Adrenal gland (tissue), 12 donors: ENCODE results near the gene MARCHF3. TPM values are rescaled to one million over a fixed set of nuclear protein-coding genes. Genes with fewer than 3 reads are reported as not detected.

ENCODE experiments used
- DNase-seq, 7 donors: peaks; one replicate each; pipeline ENCODE4 v3.0.0-alpha.2; 2019 to 2020
- H3K27ac ChIP-seq, 5 donors: fragments of 200-600 bp; sonication (generic) in 4 of 5; 1 replicate in 3 of 5; 2 replicates in 2 of 5; pipeline versions ENCODE4 v1.5.1 to v1.8.0; 2016 to 2020; ENCODE audit warnings: mild to moderate bottlenecking in 1 of 5
- H3K27me3 ChIP-seq: fragments of 200-600 bp; 2 replicates; pipeline ENCODE4 v1.8.0; 2021
- H3K36me3 ChIP-seq, 2 donors: fragments of 200-600 bp; replicated peaks in 1 of 2; 1 replicate in 1 of 2; 2 replicates in 1 of 2; pipeline versions ENCODE4 v1.5.1 to v1.8.0; 2018 to 2022
- H3K4me1 ChIP-seq, 2 donors: fragments of 200-600 bp; replicated peaks in 1 of 2; 1 replicate in 1 of 2; 2 replicates in 1 of 2; pipeline versions ENCODE4 v1.5.1 to v1.8.0; 2018 to 2021
- H3K4me3 ChIP-seq, 4 donors: fragments of 200-600 bp; sonication (generic) in 3 of 4; one replicate each; pipeline ENCODE4 v1.5.1; 2016 to 2018
- H3K9me3 ChIP-seq, 3 donors: fragments of 200-600 bp; sonication (generic) in 1 of 3; replicated peaks in 1 of 3; 1 replicate in 2 of 3; 2 replicates in 1 of 3; pipeline versions ENCODE4 v1.5.1 to v1.8.0; 2016 to 2021
- POLR2A ChIP-seq, 2 donors: fragments of 450-650 bp; IDR thresholded peaks; one replicate each; pipeline ENCODE4 v1.6.1; 2017; ENCODE audit warnings: antibody characterized with exemption in 2 of 2, mild to moderate bottlenecking in 2 of 2, moderate library complexity in 1 of 2
- WGBS, 4 donors: extraction: QIAGEN DNeasy Blood & Tissue Kit in 2 of 4; methylation state at CpG; one replicate each; pipeline versions ENCODE4 v1.1.5 to v1.1.7; 2013 to 2017; 5-methylcytosine and 5-hydroxymethylcytosine counted together
- intact Hi-C, 2 donors: fragments of 100-400 bp; cut with DNase I; formaldehyde crosslinking; loops; one replicate each; pipeline versions ENCODE4 v1.14.1 to v1.15.0; 2022 to 2023
- polyA plus RNA-seq, 3 donors: library from polyadenylated mRNA; stranded (reverse); fragments of 200-250 nt in 2 of 3; fragments of 350-450 nt in 1 of 3; fragmentation: Illumina TruSeq in 1 of 3; extraction: RNeasy Lipid Tissue Mini Kit (QIAGEN cat#74804) in 1 of 3; gene quantifications; one replicate each; pipeline ENCODE4 v1.2.3, GENCODE V29; 2013 to 2014
- total RNA-seq, 9 donors: library from RNA; depleted of rRNA in 4 of 9; stranded (reverse); fragments of >200 nt in 4 of 9; fragments of 120-200 nt in 1 of 9; fragmentation: NEBNext Ultra II Directional in 1 of 9; extraction: Animal tissue kit (Norgen Biotek cat#: 25700) in 1 of 9; gene quantifications; one replicate each; pipeline versions ENCODE4 v1.1.0 to v1.2.4, GENCODE V29; 2013 to 2023
- TF ChIP-seq, protein P1 (sequence below), 6 experiments: fragments of 450-650 bp in 4 of 6; fragments of 200-600 bp in 2 of 6; sonication (generic) in 1 of 6; IDR thresholded peaks; 1 replicate in 5 of 6; 2 replicates in 1 of 6; pipeline versions ENCODE4 v1.5.1 to v1.8.0; 2016 to 2021; ENCODE audit warnings: antibody characterized with exemption in 6 of 6, mild to moderate bottlenecking in 2 of 6, moderate library complexity in 1 of 6
- donor health status: healthy with polysubstance abuse.
- donor health status: Bipolar disorder and iron deficiency.
- donor health status: DM: yes; HTN: yes; CAD: no.
- donor health status: DM: no; HTN: no; CAD: no.
- donor health status: DM: no; HTN: no; CAD: no.
- donor health status: DM: yes; HTN: yes; CAD: no.

The MARCHF3 gene
- total and polyA plus RNA-seq, 12 donors = 3.9 to 48.9 (median 12.2) TPM

DNA sequence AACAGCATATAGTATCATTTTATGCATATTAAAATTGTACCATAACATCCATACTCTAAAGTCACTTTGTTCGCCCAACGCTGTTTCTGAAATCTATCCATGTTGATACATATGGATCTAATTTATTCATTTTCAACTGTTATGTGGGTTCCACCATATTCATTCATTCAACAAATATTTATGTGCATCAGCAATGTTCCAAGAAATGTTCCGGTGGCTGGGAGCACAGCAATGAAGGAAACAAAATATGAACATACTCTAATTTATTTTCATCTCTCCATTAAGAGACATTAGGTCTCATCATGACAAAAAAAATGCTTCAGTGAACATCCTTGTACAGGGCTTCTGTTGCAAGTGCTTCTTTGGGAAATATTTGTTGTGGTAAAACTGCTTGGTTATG lies 75.4 kb downstream of the MARCHF3 start:
- H3K27ac ChIP-seq = no peak overlapping the region
- DNase-seq = no peak
- H3K36me3 ChIP-seq = no peaks in the 10 kb centered on the region
- no peak overlapping the region for H3K4me3 ChIP-seq
- TF ChIP-seq, protein P1, sequence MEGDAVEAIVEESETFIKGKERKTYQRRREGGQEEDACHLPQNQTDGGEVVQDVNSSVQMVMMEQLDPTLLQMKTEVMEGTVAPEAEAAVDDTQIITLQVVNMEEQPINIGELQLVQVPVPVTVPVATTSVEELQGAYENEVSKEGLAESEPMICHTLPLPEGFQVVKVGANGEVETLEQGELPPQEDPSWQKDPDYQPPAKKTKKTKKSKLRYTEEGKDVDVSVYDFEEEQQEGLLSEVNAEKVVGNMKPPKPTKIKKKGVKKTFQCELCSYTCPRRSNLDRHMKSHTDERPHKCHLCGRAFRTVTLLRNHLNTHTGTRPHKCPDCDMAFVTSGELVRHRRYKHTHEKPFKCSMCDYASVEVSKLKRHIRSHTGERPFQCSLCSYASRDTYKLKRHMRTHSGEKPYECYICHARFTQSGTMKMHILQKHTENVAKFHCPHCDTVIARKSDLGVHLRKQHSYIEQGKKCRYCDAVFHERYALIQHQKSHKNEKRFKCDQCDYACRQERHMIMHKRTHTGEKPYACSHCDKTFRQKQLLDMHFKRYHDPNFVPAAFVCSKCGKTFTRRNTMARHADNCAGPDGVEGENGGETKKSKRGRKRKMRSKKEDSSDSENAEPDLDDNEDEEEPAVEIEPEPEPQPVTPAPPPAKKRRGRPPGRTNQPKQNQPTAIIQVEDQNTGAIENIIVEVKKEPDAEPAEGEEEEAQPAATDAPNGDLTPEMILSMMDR (IDR thresholded peaks at IDR 0.05) = no peak
- no peak for TF ChIP-seq POLR2A (IDR thresholded peaks at IDR 0.05)
- intact Hi-C loops = no loop called here
- no peaks in the 10 kb centered on the region for H3K4me1 ChIP-seq
- H3K9me3 ChIP-seq = peaks cover 0 to 3% (median 0%) of the 10 kb centered on the region in 3 donors
- WGBS, 4 donors = 95 to 100% (median 96%) methylated on average over 3 of the region's 3 CpGs
- no peaks in the 10 kb centered on the region for H3K27me3 ChIP-seq

DNA sequence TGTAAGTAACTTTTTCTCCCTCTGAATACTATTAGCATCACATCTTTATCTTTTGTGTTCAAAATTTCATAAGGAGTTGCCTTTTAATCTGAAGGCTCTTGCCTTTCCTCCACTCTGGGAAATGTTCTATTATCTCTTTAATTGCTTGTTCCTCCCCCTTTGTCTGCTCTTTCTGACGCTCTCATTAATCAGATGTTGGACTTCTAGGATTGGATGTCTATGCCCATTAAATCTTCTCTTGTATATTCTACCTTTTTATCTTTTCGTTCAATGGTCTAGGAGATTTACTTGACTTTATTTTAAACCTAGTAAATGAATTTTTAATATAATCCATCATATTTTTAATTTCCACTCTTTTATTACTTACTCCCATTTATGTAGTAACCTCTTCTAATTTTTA lies 76.7 kb downstream of the MARCHF3 start:
- Histone ChIP-seq H3K9me3 (peaks cover 0 to 3% (median 0%) of the 10 kb centered on the region in 3 donors), H3K27ac (no peak overlapping the region), H3K4me1 (no peaks in the 10 kb centered on the region), H3K4me3 (no peak overlapping the region), H3K27me3 (no peaks in the 10 kb centered on the region), H3K36me3 (no peaks in the 10 kb centered on the region)
- WGBS, 4 donors = 91 to 94% (median 93%) methylated on average over 2 of the region's 2 CpGs
- TF ChIP-seq POLR2A (IDR thresholded peaks at IDR 0.05) = no peak
- TF ChIP-seq, protein P1 (IDR thresholded peaks at IDR 0.05) = no peak
- intact Hi-C loops = no loop called here
- no peak for DNase-seq

DNA sequence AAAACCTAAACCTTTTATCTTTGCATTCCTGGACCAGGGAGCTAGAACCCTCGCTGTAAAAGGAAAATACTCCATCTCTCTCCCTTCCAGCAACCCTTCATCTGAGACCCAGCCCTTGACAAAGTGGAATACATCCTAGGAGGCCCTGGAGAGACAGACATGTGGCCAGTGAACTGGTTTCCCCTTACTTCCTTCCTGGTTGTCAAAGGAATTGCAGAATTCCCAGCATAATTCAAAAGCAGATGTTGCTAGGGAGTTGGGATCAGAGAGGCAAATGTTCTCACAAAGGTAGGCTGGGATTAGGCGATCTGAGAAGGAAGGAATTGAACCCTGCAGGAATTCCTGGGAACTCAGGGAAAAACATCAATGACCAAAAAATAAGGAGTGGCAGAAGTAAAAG lies 80.9 kb downstream of the MARCHF3 start:
- H3K9me3 ChIP-seq = peaks cover 0 to 3% (median 0%) of the 10 kb centered on the region in 3 donors
- no peaks in the 10 kb centered on the region for H3K4me1 ChIP-seq
- WGBS, 4 donors = 75 to 84% (median 81%) methylated on average over 2 of the region's 2 CpGs
- H3K27ac ChIP-seq = no peak overlapping the region
- H3K36me3 ChIP-seq = no peaks in the 10 kb centered on the region
- no peak overlapping the region for H3K4me3 ChIP-seq
- DNase-seq = no peak
- TF ChIP-seq POLR2A (IDR thresholded peaks at IDR 0.05) = no peak
- TF ChIP-seq, protein P1 (IDR thresholded peaks at IDR 0.05) = no peak
- intact Hi-C loops = no loop called here
- H3K27me3 ChIP-seq = no peaks in the 10 kb centered on the region

DNA sequence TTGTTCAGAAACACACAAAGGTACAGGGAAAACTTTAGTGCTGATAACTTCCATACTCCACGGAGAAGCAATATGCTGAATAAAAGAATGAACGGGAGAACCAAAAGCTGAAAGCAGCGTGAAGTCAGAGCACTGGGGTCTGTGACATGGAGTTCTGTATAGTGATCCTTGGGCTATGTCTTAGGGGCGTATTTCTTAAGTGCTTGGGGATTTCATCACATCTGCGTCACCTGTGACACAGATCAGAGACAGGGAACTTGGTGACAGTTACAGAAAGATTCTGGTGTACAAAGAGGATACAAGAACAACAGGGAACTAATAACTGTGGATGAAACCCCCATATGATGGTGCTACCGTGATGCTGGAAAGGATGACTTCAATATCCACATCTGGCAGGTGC lies 81.9 kb downstream of the MARCHF3 start:
- intact Hi-C loops = no loop called here
- no peak for DNase-seq
- Histone ChIP-seq H3K27ac (no peak overlapping the region), H3K4me3 (no peak overlapping the region), H3K27me3 (no peaks in the 10 kb centered on the region), H3K4me1 (no peaks in the 10 kb centered on the region), H3K36me3 (no peaks in the 10 kb centered on the region), H3K9me3 (peaks cover 0 to 3% (median 0%) of the 10 kb centered on the region in 3 donors)
- TF ChIP-seq, protein P1 (IDR thresholded peaks at IDR 0.05) = no peak
- 93 to 97% (median 96%) methylated on average over 6 of the region's 6 CpGs for WGBS, 4 donors
